Stimulated activated CD8-positive, alpha-beta memory T cell treated with anti-CD3 and anti-CD28 coated beads, Interleukin-7, amount 100 ng/mL, for 4 hours (primary cell): ENCODE measurements around the gene MYO5A.
"Not testable (repeated sequence)": the region's sequence is repeated elsewhere in the genome, so short reads cannot be mapped to it uniquely, and the experiment has no call there.

Experiments
- DNase-seq, 2 donors: peaks; one replicate each; pipeline ENCODE4 v3.0.0-alpha.2; 2020; ENCODE audit warnings: low read depth in 2 of 2

Gene MYO5A

GRCh38 chr15:52505151-52505550, 23.5 kb downstream of the MYO5A start:
- DNase-seq = no peak

DNA sequence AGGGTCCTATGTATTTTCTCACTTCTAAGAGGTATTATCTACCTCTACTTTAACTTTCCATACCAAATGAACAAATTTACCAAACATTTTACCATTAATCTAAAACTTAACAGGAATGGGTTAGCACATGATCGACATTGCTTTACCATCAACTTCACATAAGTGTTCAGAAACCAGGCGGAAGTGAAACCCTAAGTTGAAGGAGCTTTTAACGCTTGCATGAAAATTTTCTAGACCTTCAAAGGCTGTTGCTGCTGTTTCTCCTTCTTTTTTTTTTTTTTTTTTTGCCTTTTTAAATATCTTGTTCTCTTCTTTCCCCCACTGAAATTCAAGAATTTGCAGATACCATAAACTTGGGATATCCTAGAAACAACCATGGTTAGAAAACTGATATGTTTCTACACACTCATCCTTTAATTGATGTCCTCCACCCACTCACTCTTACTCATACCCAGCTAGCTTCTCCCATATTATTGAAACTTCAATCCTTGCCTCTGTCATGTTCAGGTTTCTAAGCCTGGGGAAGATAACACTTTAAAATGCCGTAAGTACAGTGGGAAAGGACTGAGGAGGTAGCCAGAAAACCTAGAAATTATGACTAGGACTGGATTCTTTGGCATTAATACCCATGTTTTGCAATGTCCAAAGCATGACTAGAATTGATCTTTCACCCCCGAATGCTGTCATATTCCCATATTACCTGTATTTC, 24.7 kb downstream of the MYO5A start:
- DNase-seq = no peak

DNA sequence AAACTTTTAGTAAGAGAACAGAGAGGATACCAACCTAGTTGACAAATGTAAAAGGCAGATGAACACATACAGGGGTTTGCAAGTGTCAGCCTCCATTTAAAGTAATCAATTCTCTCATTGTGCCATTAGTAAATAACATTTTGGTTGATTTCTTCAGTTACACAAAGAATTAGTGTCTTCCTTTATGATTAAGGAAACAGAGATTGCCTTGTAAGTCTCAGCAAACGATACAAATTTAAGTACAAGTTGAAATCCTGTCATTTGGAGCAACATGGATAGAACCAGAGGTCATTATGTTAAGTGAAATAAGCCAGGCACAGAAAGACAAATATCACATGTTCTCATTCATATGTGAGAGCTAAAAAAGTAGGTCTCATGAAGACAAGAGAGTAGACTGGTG, 26.1 kb downstream of the MYO5A start:
- no peak for DNase-seq

- no peak for DNase-seq
These were observed 29.2 kb downstream of the MYO5A start for GRCh38 chr15:52499506-52499905.

DNA sequence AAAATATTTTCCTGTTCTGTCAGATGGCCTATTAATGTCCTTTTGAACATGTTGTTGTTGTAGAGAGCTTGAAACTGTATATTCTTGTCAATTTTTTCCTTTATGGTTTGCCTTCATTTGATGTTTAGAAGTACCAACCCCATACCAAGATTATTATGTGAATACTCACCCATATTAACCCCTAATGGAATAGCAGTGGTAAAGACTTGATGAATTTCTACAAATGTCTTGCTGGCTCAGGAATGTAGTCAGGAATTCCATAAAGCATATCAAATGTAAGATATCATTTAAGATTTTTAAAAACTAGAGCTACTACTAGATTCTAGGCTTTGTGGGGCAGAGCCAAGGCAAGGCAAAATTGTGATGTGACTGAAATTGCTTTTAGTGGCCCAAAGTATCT, 30.0 kb downstream of the MYO5A start:
- DNase-seq = no peak

GRCh38 chr15:52496776-52497470, 31.8 kb downstream of the MYO5A start:
- peak in 1 of 2 donors; percentile 15 for DNase-seq

DNA sequence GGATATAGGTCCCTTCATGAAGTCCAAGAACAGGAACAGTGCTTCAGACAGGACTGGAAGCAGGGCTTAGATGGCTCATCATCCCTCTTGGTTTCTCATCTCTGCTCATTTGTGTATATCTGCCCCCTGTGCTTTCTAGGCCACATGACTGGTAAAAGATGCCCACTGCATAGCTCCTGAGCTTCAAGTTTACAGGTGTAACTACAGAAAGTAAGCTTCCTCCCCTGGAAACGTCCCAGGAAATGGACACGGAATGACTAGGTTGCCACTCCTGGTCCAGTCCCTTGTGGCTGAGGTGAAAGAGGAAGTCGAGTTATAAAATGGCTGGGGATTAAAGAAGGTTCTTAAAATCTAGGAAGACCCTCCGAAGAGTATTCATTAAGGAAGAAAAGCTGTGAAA, 32.5 kb downstream of the MYO5A start:
- DNase-seq = no peak

DNA sequence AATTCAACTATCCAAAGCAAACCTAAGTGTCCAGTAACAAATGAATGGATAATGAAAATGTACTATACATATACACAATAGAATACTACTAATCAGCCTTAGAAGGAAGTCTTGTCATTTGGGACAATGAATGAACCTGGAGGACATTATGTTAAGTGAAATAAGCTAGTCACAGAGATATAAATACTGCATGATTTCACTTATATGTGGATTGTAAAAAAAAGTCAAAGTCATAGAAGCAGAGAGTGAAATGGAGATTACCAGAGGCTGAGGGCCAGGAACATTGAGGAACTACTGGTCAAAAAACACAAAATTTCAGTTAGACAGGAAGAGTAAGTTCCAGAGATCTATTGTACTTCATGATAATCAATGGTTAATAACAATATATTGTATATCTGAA, 33.6 kb downstream of the MYO5A start:
- no peak for DNase-seq

- DNase-seq = no peak
These were observed 34.7 kb downstream of the MYO5A start for GRCh38 chr15:52493968-52494367.

DNA sequence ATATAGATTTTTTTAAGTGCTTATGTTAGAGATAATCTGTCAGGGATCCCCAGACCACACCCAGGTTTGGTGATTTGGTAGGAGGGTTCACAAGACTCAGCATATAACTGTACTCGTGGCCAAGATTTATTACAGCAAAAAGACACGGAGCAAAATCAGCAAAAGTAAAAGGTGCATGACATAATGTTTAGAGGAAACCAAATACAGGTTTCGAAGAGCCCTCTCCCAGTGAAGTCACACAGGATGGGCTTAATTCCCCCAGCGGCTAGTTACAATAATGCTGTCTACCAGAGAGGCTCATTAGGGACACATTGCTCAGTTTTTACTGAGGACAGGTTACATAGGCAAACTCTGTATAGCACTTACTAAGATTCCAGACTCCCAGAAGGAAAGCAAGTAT, 36.5 kb downstream of the MYO5A start:
- DNase-seq = no peak

DNA sequence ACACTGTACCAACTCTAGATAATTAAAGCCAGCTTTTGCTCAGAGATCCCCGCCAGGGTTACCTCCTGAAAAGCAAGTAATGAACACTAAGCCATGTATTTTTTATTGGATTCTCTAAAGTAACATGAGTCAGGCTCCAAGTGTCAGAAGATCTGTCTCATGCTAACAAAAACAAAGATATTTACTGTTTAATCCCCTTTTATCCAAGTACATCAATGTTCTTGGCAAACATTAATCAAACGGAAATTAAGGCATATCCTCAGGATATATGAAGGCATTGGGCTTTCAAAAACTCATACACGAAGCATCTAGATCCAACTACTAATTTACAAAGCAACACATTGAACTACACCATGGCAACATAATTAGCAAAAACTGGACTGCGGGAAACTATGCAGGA, 37.2 kb downstream of the MYO5A start:
- no peak for DNase-seq

DNA sequence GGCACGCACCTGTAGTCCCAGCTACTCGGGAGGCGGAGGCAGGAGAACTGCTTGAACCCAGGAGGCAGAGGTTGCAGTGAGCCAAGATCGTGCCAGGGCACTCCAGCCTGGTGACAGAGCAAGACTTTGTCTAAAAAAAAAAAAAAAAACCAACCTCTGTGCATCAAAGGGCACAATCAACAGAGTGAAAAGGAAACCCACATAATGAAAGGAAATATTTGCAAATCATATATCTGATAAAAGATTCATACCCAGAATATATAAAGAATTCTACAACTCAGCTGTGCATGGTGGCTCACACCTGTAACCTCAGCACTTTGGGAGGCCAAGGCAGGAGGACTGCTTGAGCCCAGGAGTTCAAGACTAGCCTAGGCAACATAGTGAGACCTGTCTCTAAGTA, 39.2 kb downstream of the MYO5A start:
- not testable (repeated sequence) for DNase-seq

DNA sequence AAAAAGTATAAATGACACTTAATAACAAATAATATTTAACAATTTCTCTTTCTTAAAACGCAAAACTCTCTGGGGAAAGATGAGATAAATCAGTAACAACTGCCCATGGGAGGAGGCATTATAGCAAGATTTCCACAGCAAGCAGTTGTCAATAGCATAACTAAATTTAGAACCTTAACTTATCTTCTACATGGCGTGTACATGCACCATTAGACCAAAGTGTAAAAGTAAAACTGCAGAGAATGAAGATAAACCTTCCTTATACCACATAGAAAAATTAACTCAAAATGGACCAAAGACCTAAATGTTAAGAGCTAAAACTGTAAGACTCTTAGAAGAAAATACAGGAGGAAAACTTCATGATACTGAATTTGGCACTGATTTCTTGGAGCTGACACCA, 39.9 kb downstream of the MYO5A start:
- no peak for DNase-seq

GRCh38 chr15:52486003-52486996, 42.4 kb downstream of the MYO5A start:
- no peak for DNase-seq

GRCh38 chr15:52485290-52485689, 43.4 kb downstream of the MYO5A start:
- no peak for DNase-seq

DNA sequence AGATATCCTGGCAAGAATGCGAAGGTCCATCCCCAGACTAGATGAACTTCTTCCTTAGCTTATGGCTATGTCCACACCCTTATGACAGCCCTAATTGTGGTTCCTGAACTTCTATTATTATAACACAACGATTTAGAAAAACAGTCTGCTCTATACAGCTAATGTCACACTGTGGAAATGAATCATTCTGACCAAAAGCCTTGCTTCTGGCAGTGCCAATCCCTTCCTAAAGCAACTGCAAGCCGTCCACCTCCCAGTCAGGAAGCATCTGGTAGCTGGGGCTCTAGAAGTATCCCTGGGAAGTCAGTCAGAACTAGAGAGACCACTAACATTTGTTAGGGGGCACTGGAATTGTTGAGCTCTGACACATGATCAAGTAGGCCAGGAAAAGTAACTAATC, 45.0 kb downstream of the MYO5A start:
- no peak for DNase-seq

DNA sequence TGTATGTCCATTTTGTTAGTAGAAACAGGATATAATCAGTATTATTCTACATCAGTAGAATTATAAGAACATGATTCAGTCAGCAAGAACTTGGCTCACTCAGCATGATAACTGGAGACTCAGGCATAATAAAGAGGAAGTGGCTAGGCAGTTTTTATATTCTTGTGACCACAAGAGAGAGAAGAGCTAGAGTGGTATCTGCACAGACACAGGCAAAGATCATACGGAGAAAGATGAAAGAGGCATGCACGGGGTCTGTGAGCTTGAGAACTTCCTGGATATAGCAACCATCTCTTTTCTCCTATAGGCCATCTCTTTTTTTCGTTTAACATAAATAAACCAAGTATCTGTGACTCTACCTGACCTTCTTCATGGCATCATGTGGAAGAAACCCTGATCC, 46.8 kb downstream of the MYO5A start:
- DNase-seq = peak in 1 of 2 donors; percentile 36

DNA sequence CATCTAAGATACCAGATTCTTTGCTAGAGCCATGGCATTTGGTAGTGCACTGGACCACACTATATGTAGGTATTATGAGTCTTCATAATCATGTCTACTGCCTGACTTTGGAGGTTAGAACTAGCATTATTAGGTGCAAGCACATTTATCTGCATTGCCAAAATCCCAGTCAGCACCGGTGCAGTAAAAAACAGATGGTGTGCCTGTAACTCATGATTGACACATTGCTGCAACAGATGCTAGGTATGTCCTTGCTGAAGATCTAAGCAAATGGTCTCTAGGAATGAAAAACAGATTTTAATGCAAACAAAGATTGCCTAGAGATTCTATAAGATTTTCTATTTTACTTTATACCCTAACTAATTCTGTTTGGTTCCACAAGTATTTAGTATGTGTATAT, 47.7 kb downstream of the MYO5A start:
- DNase-seq = no peak

GRCh38 chr15:52466716-52467115, 62.0 kb downstream of the MYO5A start:
- DNase-seq = no peak

DNA sequence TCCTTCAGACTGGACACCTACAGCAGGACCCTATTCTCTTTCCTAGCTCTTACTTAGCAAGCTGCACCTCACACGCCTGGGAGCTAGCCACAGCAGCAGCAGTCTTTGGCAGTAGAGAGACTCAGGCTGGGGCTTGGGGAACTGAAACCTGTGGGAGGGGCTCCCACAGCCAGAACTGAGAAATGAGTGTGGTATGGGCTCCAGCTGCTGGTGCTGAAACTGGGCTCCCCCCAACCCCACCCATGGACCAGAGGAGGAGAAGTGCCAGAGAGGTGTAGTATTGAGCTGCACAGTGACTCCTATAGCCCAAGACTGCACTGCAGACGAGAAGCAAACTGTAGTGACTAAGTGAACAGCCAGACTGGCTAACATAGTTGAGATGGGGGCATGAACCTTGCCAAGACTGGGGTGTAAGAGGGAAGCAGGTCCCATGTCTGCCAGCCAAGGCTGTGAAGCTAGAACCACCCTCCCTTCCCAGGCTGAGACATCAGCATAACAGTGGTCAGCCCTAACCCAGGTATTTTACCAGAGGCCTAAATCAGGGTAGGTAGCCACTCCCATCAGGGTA, 62.5 kb downstream of the MYO5A start:
- DNase-seq = peak in 1 of 2 donors; percentile 12

DNA sequence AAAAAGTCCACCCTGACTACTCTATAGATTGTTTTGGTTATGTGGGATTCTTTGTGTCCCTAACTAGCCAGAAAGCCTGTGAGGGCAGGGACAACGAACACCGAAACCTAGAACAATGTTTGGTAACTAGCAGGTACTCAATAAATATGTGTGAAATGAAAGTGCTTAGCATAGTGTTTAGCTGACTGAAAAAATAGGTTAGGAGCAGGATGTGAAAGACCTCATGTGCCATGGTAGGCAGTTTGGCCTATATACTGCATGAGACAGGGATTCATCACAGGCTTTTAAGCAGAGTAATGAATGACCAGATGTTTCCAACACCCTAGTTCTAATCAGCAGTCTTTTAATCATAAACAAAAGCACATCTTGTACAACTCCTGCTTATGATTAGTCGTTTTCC, 64.2 kb downstream of the MYO5A start:
- no peak for DNase-seq

DNA sequence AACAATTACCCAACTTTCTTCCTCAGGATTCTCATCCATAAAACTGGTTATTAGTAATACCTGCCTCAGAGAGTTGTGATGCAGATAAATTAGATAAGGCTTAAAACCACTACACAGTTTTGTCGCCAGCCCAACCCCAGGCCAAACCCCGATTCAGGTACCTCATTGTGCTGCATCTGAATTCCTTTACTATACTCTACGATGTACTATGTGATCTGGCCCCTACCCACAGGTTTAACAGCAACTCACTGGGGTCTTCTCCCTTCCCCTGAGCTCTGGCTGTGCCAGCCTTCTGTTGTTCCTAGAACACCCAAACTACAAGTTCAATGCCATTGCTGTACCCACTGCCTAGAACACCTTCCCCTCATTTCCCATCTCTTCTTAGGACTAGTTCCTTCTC, 64.6 kb downstream of the MYO5A start:
- DNase-seq = no peak
